Choroid plexus epithelial cell (primary cell): ENCODE data around the gene CAMK2B.

ENCODE experiments used
- DNase-seq: peaks from one replicate; pipeline ENCODE4 v3.0.0-alpha.2; 2010; ENCODE audit warnings: low read depth
- H3K4me3 ChIP-seq: 2 replicates; pipeline ENCODE4 v1.5.1; 2011; ENCODE audit warnings: low read depth, mild to moderate bottlenecking, control low read depth, low read length, moderate library complexity
- CTCF ChIP-seq: conservative IDR thresholded peaks from 2 replicates; pipeline ENCODE4 v1.5.1; 2011; ENCODE audit warnings: low read depth, mild to moderate bottlenecking, control low read depth, inconsistent platforms, low read length, moderate library complexity

CAMK2B gene

GRCh38 chr7:44238116-44238695, 87.2 kb downstream of the CAMK2B start:
- TF ChIP-seq CTCF = no peak
- DNase-seq = no peak
- H3K4me3 ChIP-seq = no peak overlapping the region

GRCh38 chr7:44237696-44238095, 87.7 kb downstream of the CAMK2B start:
- no peak for TF ChIP-seq CTCF
- no peak for DNase-seq
- no peak overlapping the region for H3K4me3 ChIP-seq

- DNase-seq = no peak
- no peak overlapping the region for H3K4me3 ChIP-seq
- TF ChIP-seq CTCF = no peak
Measured at GRCh38 chr7:44236333-44236728, 89.1 kb downstream of the CAMK2B start.

GRCh38 chr7:44235582-44236332, 89.6 kb downstream of the CAMK2B start:
- no peak for TF ChIP-seq CTCF
- no peak for DNase-seq

GRCh38 chr7:44235066-44235465, 90.3 kb downstream of the CAMK2B start:
- DNase-seq = no peak
- TF ChIP-seq CTCF = no peak
- H3K4me3 ChIP-seq = no peak overlapping the region

More at GRCh38 chr7:44235582-44236332, 89.6 kb downstream of the CAMK2B start:
- no peak overlapping the region for H3K4me3 ChIP-seq

GRCh38 chr7:44232901-44233715, 92.3 kb downstream of the CAMK2B start:
- no peak for TF ChIP-seq CTCF
- no peak for DNase-seq
- H3K4me3 ChIP-seq = no peak overlapping the region
